Measurements from ENCODE around the gene CADM3. TPM values are rescaled to one million over a fixed set of nuclear protein-coding genes. Genes with fewer than 3 reads are reported as not detected.

CADM3 gene
- total and polyA plus RNA-seq, 4 experiments from 2014 or later: not detected

- peaks cover 0 to 5% (median 2%) of the 10 kb centered on the region in 4 donors for H3K4me1 Mint-ChIP-seq
- no peak overlapping the region for H3K4me3 Mint-ChIP-seq
- H3K27ac Mint-ChIP-seq: no peak overlapping the region
- DNase-seq: no peak
- CTCF ChIA-PET (ENCODE audit: partially characterized antibody): interaction anchor here (1.0 to 2.5 kb wide), 5 partner anchors 13 to 730 kb away, joined by 3 to 13 read pairs (median 3); no protein-coding TSS in a partner anchor
- no peak overlapping the region for H3K4me3 ChIP-seq (ENCODE audit: low read length in 2 of 2)
- H3K4me1 ChIP-seq (ENCODE audit: insufficient read depth, low read length): no peaks in the 10 kb centered on the region
- H3K9me3 Mint-ChIP-seq: no peaks in the 10 kb centered on the region
- no peaks in the 10 kb centered on the region for H3K36me3 ChIP-seq (ENCODE audit: insufficient read depth, low read length)
- intact Hi-C loops (cut with micrococcal nuclease): loop anchor here (10.0 kb wide), 1 partner anchor 632 kb away; no protein-coding TSS in a partner anchor
- POLR2A ChIA-PET (ENCODE audit: partially characterized antibody): no interaction called here
- H3K27me3 ChIP-seq (ENCODE audit: insufficient read depth, low read length): peaks cover 5% of the 10 kb centered on the region
- H3K36me3 Mint-ChIP-seq: no peaks in the 10 kb centered on the region
- H3K27ac ChIP-seq (ENCODE audit: low read depth, low read length): no peak overlapping the region
- peaks cover 23 to 27% of the 10 kb centered on the region in 2 donors for H3K27me3 Mint-ChIP-seq
- no peaks in the 10 kb centered on the region for H3K9me3 ChIP-seq (ENCODE audit: control insufficient read depth in 1 of 2, low read length in 2 of 2)
Measured at GRCh38 chr1:159162516-159163265, 8.7 kb upstream of the CADM3 start.

GRCh38 chr1:159163614-159164228 is 7.7 kb upstream of the CADM3 start:
- Mint-ChIP-seq H3K27ac (no peak overlapping the region), H3K4me1 (peaks cover 0 to 5% (median 2%) of the 10 kb centered on the region in 4 donors), H3K27me3 (peaks cover 30 to 35% of the 10 kb centered on the region in 2 donors), H3K4me3 (no peak overlapping the region), H3K9me3 (no peaks in the 10 kb centered on the region), H3K36me3 (no peaks in the 10 kb centered on the region)
- no peak overlapping the region for H3K4me3 ChIP-seq (ENCODE audit: low read length in 2 of 2)
- DNase-seq: no peak
- peaks cover 5% of the 10 kb centered on the region for H3K27me3 ChIP-seq (ENCODE audit: insufficient read depth, low read length)
- H3K4me1 ChIP-seq (ENCODE audit: insufficient read depth, low read length): no peaks in the 10 kb centered on the region
- intact Hi-C loops (cut with micrococcal nuclease): loop anchor here (10.0 kb wide), 1 partner anchor 631 kb away; no protein-coding TSS in a partner anchor
- H3K36me3 ChIP-seq (ENCODE audit: insufficient read depth, low read length): no peaks in the 10 kb centered on the region
- ChIA-PET POLR2A (ENCODE audit: partially characterized antibody) (no interaction called here), CTCF (ENCODE audit: partially characterized antibody) (interaction anchor here (1.5 to 2.5 kb wide), 3 partner anchors 32 to 50 kb away, joined by 3 to 13 read pairs (median 9); no protein-coding TSS in a partner anchor)
- no peak overlapping the region for H3K27ac ChIP-seq (ENCODE audit: low read depth, low read length)
- H3K9me3 ChIP-seq (ENCODE audit: control insufficient read depth in 1 of 2, low read length in 2 of 2): no peaks in the 10 kb centered on the region

GRCh38 chr1:159168043-159168442 is 3.4 kb upstream of the CADM3 start:
- H3K27ac ChIP-seq (ENCODE audit: low read depth, low read length): no peak overlapping the region

GRCh38 chr1:159170639-159171038 is 776 bp upstream of the CADM3 start:
- no peaks in the 10 kb centered on the region for H3K36me3 Mint-ChIP-seq

More at GRCh38 chr1:159168043-159168442, 3.4 kb upstream of the CADM3 start:
- Histone ChIP-seq H3K9me3 (ENCODE audit: control insufficient read depth in 1 of 2, low read length in 2 of 2) (no peaks in the 10 kb centered on the region), H3K4me1 (ENCODE audit: insufficient read depth, low read length) (no peaks in the 10 kb centered on the region), H3K4me3 (ENCODE audit: low read length in 2 of 2) (no peak overlapping the region), H3K36me3 (ENCODE audit: insufficient read depth, low read length) (no peaks in the 10 kb centered on the region), H3K27me3 (ENCODE audit: insufficient read depth, low read length) (peaks cover 5% of the 10 kb centered on the region)
- Mint-ChIP-seq H3K36me3 (no peaks in the 10 kb centered on the region), H3K27me3 (peaks cover 44 to 52% of the 10 kb centered on the region in 2 donors), H3K9me3 (no peaks in the 10 kb centered on the region), H3K27ac (no peak overlapping the region), H3K4me1 (peaks cover 0 to 5% (median 3%) of the 10 kb centered on the region in 4 donors), H3K4me3 (no peak overlapping the region)
- DNase-seq: no peak
- intact Hi-C loops (cut with micrococcal nuclease): loop anchor here (10.0 kb wide), 1 partner anchor 627 kb away; no protein-coding TSS in a partner anchor
- POLR2A ChIA-PET (ENCODE audit: partially characterized antibody): no interaction called here
- CTCF ChIA-PET (ENCODE audit: partially characterized antibody): no interaction called here

GRCh38 chr1:159171688-159172501 is 480 bp downstream of the CADM3 start:
- Mint-ChIP-seq H3K27me3 (peaks cover 43 to 59% of the 10 kb centered on the region in 2 donors), H3K9me3 (no peaks in the 10 kb centered on the region), H3K4me3 (peak overlapping the region in 5 of 8 donors; percentile 1 to 58 (median 25)), H3K4me1 (peaks cover 0 to 5% (median 3%) of the 10 kb centered on the region in 4 donors), H3K27ac (no peak overlapping the region), H3K36me3 (no peaks in the 10 kb centered on the region)
- Histone ChIP-seq H3K27ac (ENCODE audit: low read depth, low read length) (no peak overlapping the region), H3K9me3 (ENCODE audit: control insufficient read depth in 1 of 2, low read length in 2 of 2) (no peaks in the 10 kb centered on the region), H3K4me3 (ENCODE audit: low read length in 2 of 2) (no peak overlapping the region), H3K27me3 (ENCODE audit: insufficient read depth, low read length) (peaks cover 11% of the 10 kb centered on the region), H3K36me3 (ENCODE audit: insufficient read depth, low read length) (no peaks in the 10 kb centered on the region), H3K4me1 (ENCODE audit: insufficient read depth, low read length) (no peaks in the 10 kb centered on the region)
- POLR2A ChIA-PET (ENCODE audit: partially characterized antibody): no interaction called here
- CTCF ChIA-PET (ENCODE audit: partially characterized antibody): no interaction called here
- DNase-seq: no peak
- intact Hi-C loops (cut with micrococcal nuclease): no loop called here

More at GRCh38 chr1:159170639-159171038, 776 bp upstream of the CADM3 start:
- Histone ChIP-seq H3K9me3 (ENCODE audit: control insufficient read depth in 1 of 2, low read length in 2 of 2) (no peaks in the 10 kb centered on the region), H3K27me3 (ENCODE audit: insufficient read depth, low read length) (peaks cover 11% of the 10 kb centered on the region), H3K4me1 (ENCODE audit: insufficient read depth, low read length) (no peaks in the 10 kb centered on the region), H3K4me3 (ENCODE audit: low read length in 2 of 2) (no peak overlapping the region), H3K36me3 (ENCODE audit: insufficient read depth, low read length) (no peaks in the 10 kb centered on the region), H3K27ac (ENCODE audit: low read depth, low read length) (no peak overlapping the region)
- peaks cover 0 to 5% (median 3%) of the 10 kb centered on the region in 4 donors for H3K4me1 Mint-ChIP-seq
- POLR2A ChIA-PET (ENCODE audit: partially characterized antibody): no interaction called here
- H3K4me3 Mint-ChIP-seq: peak overlapping the region in 3 of 8 donors; percentile 4 to 19 (median 12)
- CTCF ChIA-PET (ENCODE audit: partially characterized antibody): no interaction called here
- H3K27me3 Mint-ChIP-seq: peaks cover 47 to 68% of the 10 kb centered on the region in 2 donors
- no peaks in the 10 kb centered on the region for H3K9me3 Mint-ChIP-seq
- H3K27ac Mint-ChIP-seq: no peak overlapping the region
- intact Hi-C loops (cut with micrococcal nuclease): no loop called here
- DNase-seq: no peak

- Histone ChIP-seq H3K9me3 (ENCODE audit: control insufficient read depth in 1 of 2, low read length in 2 of 2) (no peaks in the 10 kb centered on the region), H3K4me1 (ENCODE audit: insufficient read depth, low read length) (no peaks in the 10 kb centered on the region), H3K36me3 (ENCODE audit: insufficient read depth, low read length) (no peaks in the 10 kb centered on the region), H3K27ac (ENCODE audit: low read depth, low read length) (no peak overlapping the region), H3K27me3 (ENCODE audit: insufficient read depth, low read length) (peaks cover 11% of the 10 kb centered on the region), H3K4me3 (ENCODE audit: low read length in 2 of 2) (no peak overlapping the region)
- peaks cover 0 to 5% (median 3%) of the 10 kb centered on the region in 4 donors for H3K4me1 Mint-ChIP-seq
- CTCF ChIA-PET (ENCODE audit: partially characterized antibody): no interaction called here
- peaks cover 43 to 59% of the 10 kb centered on the region in 2 donors for H3K27me3 Mint-ChIP-seq
- H3K36me3 Mint-ChIP-seq: no peaks in the 10 kb centered on the region
- POLR2A ChIA-PET (ENCODE audit: partially characterized antibody): no interaction called here
- intact Hi-C loops (cut with micrococcal nuclease): no loop called here
- no peak for DNase-seq
- no peak overlapping the region for H3K4me3 Mint-ChIP-seq
- H3K9me3 Mint-ChIP-seq: peaks cover 0 to 3% (median 0%) of the 10 kb centered on the region in 8 donors
- H3K27ac Mint-ChIP-seq: no peak overlapping the region
Measured at GRCh38 chr1:159172614-159173291, 1.3 kb downstream of the CADM3 start.

Data from CD4-positive, alpha-beta memory T cell (primary cell).